Right lobe of liver (tissue), 4 donors: ENCODE measurements around the gene GRIN3B.

Experiments
- POLR2A ChIP-seq: fragments of 450-650 bp; IDR thresholded peaks from one replicate; pipeline ENCODE4 v1.6.1; 2017; ENCODE audit warnings: antibody characterized with exemption, mild to moderate bottlenecking
- TF ChIP-seq, protein P1 (sequence below), 4 donors: fragments of 200-600 bp in 3 of 4; fragments of 450-650 bp in 1 of 4; IDR thresholded peaks; one replicate each; pipeline versions ENCODE4 v1.5.1 to v1.8.0; 2016 to 2022; ENCODE audit warnings: antibody characterized with exemption in 4 of 4, mild to moderate bottlenecking in 2 of 4
- donor health status: DM: no; HTN: no; CAD: no.
- donor health status: DM: no; HTN: no; CAD: no.
- donor health status: DM: no; HTN: yes; CAD: no.

DNA sequence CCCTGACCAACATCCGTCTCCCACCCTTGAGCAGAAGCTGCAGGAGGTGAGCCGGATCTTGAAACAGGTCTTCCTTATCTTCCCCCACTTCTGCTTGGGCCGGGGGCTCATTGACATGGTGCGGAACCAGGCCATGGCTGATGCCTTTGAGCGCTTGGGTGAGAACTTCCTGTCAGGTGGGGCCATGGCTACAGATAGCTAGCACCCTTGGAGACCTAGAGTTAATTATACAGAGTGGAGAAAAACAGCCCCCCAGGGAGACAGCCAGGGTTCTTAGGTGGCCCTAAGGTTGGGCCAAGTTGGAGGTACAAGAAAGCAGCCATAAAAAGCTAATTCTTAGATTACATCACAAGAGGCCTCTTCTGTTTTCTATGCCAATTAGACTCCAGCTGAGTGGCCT lies 57.9 kb downstream of the GRIN3B start:
- TF ChIP-seq, protein P1, sequence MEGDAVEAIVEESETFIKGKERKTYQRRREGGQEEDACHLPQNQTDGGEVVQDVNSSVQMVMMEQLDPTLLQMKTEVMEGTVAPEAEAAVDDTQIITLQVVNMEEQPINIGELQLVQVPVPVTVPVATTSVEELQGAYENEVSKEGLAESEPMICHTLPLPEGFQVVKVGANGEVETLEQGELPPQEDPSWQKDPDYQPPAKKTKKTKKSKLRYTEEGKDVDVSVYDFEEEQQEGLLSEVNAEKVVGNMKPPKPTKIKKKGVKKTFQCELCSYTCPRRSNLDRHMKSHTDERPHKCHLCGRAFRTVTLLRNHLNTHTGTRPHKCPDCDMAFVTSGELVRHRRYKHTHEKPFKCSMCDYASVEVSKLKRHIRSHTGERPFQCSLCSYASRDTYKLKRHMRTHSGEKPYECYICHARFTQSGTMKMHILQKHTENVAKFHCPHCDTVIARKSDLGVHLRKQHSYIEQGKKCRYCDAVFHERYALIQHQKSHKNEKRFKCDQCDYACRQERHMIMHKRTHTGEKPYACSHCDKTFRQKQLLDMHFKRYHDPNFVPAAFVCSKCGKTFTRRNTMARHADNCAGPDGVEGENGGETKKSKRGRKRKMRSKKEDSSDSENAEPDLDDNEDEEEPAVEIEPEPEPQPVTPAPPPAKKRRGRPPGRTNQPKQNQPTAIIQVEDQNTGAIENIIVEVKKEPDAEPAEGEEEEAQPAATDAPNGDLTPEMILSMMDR (IDR thresholded peaks at IDR 0.05) = no peak
- TF ChIP-seq POLR2A = no peak
